COLO829 (cell line): ENCODE measurements around the gene KYAT1.

Source experiments
- DNase-seq: peaks from one replicate; pipeline ENCODE4 v3.0.0; 2012; ENCODE audit warnings: low spot score

The KYAT1 gene

GRCh38 chr9:128838338-128838737 is 43.4 kb downstream of the KYAT1 start:
- DNase-seq: no peak

GRCh38 chr9:128836509-128837145 is 45.1 kb downstream of the KYAT1 start:
- DNase-seq: no peak

DNA sequence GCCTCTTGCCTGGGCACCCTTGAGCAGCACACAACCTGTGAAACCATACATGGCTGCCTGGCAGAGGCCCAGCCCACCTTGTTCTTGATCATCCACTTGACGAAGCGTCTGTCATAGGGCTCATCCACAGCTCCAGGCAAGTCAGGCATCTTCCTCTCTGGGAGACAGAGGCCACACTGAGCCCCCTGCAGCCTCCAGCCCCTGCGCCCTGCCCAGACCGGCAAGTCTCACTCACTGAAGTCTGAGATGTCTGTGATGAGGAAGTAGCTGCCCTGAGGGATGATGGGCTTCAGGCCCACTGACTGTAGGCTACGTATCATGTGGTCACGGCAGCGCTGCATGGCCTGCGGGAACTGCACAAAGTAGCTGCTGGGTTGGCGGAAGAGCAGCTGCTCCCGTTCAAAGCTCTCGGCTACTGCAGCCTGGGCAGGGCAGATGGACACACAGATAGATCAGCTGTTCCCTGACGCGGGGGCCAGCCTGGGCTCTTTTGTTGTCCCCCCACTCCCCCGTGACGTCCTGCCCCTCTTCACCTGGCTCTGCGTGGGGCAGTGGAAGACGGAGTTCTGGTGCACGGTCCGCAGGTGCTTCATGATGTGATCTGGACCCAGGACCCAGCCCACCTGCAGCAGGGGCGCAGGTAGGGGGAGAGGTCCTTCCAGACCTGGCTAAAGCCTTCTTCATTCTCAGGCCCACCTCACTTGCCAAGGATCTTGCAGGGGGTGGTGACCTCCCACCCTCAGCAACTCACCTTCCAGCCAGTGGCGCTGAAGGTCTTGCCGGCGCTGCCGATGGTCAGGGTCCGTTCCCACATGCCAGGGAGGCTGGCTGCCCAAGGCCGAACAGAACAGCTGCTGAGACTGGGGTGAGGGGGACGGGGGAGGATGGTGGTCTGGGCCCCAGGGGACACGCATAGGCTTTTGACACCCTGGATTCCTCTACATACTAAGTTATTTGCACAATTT is 46.2 kb downstream of the KYAT1 start:
- DNase-seq: no peak

- no peak for DNase-seq
Observed at GRCh38 chr9:128833696-128834095, 48.1 kb downstream of the KYAT1 start.

DNA sequence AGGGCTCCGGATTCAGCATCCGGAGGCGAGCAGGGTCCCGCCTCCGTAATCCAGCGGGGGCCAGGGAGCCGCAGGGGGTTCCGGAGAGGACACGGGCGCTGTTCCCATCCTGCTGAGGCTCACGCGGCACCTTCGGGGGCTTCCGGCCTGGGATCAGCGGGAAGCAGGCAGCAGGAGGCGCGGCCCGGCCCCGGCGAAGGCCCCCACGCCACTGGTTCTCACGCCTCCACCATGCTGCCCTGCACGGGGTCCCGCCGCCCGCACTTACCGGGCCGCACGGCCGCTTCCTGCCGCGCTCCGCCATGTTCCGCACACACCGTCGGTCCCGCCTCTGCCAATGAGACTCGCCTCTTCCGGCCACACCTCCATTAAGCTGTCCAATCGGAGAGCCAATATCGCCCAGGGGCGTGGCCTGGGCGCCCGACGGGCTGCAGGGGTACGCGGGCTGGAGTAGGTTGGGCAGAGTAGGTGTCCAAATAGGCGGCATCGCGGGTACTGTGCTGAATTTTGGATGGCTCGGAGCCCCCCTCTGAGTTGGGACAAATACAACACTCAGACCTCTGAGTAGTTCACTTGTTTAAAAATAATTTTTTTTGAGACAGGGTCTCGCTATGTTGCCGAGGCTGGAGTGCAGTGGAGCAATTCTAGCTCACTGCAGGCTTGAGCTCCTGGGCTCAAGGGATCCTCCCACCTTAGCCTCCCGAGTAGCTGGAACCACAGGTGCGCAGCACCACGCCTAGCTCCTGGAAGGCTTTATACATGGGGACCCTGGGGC is 52.1 kb downstream of the KYAT1 start, which contains the start of gene SPOUT1:
Gene SPOUT1 (minus strand): TSS at position 318 of the 775 bp plus-strand sequence. CDS start 14 bp downstream, at position 304.
- DNase-seq: peak; percentile 98

DNA sequence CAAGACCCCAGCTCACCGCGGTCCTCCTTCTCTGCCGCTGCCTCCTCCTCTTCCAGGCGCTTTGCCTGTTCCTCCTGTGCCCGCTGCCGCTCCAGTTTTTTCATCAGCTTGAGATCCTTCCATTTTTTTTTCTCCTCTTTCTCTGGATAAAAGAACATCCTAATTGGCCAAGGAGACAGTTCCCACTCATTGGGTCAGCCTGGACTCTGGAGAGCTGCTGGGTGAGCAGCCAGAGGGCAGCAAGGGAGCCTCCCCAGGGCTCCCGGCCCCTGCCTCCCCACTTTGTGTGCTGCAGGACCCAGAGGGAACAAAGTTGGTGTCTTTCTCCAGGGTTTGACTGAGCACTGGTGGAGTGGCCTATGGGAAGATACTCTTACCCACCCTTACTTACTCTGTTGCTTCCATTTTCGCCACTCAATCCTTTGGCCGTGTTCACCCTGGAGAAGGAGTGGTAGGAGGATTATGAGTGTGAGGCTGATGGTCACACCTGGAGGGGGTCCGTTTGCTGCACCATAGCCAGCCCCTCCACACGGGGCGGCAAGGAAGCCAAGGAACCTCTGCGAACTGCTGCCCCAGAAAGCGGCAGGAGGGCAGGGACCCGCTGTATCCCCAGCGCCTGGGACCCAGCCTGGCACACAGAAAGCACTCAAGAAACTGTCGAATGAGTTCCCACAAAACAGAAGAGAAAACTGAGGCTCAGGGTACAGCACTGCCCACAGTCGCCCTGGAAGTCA is 52.9 kb downstream of the KYAT1 start:
- no peak for DNase-seq

GRCh38 chr9:128828267-128828666 is 53.5 kb downstream of the KYAT1 start:
- no peak for DNase-seq

GRCh38 chr9:128825923-128826700 is 55.6 kb downstream of the KYAT1 start:
- no peak for DNase-seq

GRCh38 chr9:128824911-128825310 is 56.8 kb downstream of the KYAT1 start:
- DNase-seq: no peak

DNA sequence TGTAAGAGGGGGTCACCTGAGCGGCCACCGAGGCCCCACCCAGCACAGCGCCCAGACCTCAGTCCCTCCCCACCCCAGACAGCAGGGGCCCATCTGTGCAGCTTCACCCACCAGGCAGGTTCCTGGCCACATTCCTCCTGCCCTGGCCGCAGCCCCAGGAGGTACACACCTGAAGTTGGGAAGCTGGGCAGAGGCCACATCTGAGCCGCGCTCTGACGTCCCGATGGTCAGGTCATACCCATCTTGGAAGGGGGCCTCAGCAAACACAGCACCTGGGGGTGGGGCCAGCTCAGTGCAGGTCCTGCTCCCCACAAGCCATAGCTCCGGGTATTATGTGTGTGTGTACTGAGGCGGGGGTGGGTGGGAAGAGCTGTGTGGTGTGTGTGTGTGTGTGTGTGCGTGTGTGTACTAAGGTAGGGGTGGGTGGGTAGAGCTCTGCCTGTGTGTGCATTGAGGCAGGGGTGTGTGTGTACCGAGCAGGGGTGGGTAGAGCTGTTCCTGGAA is 57.8 kb downstream of the KYAT1 start:
- no peak for DNase-seq

DNA sequence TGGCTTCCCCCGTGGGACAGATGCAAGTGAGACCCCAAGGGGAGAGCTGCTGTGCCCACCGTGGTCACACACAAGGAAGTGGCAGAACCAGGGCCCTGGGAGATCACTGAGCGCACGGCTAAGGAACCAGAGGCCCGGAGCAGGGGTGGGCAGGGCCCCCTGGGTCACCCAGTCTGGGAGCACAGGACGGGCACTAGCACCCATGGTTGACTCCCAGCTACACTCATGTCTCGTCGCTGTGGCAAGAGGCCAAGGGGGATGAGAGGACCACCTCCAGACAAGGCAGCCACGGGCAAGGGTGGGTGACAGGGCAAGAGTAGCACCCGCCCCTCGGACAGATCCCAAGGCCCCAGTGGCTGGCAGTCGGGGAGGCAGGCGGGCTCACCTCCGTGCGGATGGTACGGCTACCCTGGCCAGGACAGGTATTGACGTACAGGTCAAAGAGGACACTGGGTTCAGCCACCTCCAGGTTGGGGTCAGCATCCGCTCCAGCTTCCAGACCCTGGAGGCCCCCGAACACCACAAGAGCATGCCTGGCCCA is 58.3 kb downstream of the KYAT1 start:
- DNase-seq: no peak

- DNase-seq: no peak
Observed at GRCh38 chr9:128822407-128823042, 59.2 kb downstream of the KYAT1 start.

- no peak for DNase-seq
Observed at GRCh38 chr9:128821584-128822406, 60.0 kb downstream of the KYAT1 start.

- no peak for DNase-seq
Observed at GRCh38 chr9:128820665-128821583, 60.8 kb downstream of the KYAT1 start.

DNA sequence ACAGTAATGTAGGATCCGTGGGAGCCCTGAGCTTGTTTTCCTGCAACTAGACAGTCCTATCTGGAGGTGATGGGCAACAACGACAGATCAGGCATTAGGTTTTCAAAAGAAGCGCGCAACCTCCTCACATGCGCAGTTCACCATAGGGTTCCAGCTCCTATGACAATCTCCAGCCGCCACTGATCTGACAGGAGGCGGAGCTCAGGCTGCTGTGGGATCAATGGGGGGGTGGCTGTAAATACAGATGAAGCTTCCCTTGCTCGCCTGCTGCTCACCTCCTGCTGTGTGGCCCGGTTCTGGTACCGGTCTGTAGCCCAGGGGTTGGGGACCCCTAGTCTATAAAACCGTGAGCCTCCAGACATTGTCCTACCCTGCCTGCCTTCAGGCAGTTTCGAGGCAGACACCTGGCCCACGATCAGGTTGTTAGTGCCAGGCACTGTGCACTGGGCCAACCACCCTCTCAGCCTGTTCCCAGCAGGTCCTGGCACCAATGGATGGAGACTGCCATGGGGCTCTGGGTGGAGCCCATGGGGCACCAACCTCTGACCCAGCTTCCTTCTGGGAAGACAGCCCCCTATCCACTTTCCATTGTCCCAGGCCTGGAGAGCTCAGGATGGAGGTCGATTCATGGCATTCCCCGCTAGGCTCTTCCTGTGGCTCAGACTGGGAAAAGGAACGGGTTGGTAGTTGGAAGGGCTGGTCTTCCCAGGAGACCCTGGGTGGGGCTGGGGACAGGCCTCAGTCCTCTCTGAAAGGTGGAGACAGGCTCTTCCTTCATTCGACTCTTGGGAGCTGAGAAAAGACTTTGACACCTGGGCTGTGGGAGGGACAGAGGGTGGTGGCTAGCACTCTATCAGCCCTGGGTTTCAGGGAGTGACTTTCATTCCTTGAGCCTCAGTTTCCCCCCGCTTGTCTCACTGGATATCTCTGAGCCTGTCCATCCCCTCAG is 61.8 kb downstream of the KYAT1 start:
- no peak for DNase-seq

DNA sequence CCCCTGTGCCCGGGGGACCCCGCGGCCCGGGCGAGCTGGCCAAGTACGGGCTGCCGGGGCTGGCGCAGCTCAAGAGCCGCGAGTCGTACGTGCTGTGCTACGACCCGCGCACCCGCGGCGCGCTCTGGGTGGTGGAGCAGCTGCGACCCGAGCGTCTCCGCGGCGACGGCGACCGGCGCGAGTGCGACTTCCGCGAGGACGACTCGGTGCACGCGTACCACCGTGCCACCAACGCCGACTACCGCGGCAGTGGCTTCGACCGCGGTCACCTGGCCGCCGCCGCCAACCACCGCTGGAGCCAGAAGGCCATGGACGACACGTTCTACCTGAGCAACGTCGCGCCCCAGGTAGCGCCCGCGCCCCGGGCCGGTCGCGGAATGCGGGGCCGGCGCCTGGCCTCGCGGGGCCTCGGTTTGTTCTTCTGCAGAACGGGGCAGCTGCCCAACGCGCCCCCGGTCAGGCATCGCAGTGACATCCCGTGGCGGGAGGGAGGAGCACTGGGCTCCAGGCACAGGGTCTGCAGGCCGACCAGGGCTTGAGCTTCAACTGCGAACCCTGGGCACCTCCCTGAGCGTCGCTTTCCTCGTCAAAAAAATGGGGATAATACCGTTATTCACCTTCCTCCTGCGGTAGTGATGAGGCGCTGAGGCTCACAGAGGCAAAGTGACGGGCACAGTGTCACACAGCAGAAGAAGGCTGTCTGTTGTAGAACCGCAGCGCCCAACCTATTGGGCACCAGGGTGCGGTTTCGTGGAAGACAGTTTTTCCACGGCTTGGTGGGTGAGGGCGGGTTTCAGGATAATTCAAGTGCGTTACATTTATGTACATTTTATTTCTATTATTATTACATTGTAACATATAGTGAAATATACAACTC is 62.7 kb downstream of the KYAT1 start:
- no peak for DNase-seq
